ENCODE results near the gene HMGCL. TPM values are rescaled to one million over a fixed set of nuclear protein-coding genes. Genes with fewer than 3 reads are reported as not detected.
A peak's percentile ranks its signal among the peaks of the same experiment; 100 is the strongest.

Gene HMGCL
- polyA plus RNA-seq, 1 donor (not counting 4 experiments of a cell fraction or from before 2014, with no cell fraction given) = 24.1 TPM

DNA sequence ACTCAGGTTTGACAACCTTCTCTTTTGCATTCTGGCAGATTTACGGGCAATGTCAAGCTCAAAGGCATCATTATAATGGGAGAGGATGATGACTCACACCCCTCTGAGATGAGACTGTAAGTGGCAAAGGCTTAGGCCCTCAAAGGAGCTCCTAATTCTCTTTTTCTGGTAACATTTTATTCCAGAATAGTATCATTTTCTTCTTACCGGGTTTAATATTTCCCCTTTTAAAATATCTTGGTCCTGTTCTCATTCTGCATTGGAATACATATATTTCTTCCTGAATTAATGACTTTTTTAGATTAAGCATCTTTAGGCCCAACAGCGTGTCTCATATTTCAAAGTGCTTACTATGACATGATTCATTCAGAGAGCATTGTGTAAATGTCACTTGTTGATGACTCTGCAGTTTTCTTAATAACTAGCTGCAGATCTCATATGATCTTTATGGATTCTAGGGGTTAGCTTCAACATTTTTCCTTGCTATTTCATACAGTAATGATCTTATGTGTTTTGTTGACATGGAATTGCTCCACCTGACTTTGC, 45.3 kb downstream of the HMGCL start:
- H3K4me1 ChIP-seq (ENCODE audit: control insufficient read depth, extremely low read depth, insufficient read depth, low read length) = peaks cover 18% of the 10 kb centered on the region
- no peak overlapping the region for H2AFZ ChIP-seq (ENCODE audit: control insufficient read depth, low read length)
- peak overlapping the region in 2 of 3 experiments; percentile 72 to 76 for H3K4me3 ChIP-seq (ENCODE audit: control insufficient read depth in 2 of 3, extremely low read depth in 1 of 3, insufficient read depth in 2 of 3, low read depth in 1 of 3, low read length in 3 of 3)
- H3K9me3 ChIP-seq (ENCODE audit: control insufficient read depth, low read depth, low read length) = no peaks in the 10 kb centered on the region
- no peak for TF ChIP-seq EZH2 (IDR thresholded peaks at IDR 0.05; ENCODE audit: low read length)
- TF ChIP-seq, protein P1, sequence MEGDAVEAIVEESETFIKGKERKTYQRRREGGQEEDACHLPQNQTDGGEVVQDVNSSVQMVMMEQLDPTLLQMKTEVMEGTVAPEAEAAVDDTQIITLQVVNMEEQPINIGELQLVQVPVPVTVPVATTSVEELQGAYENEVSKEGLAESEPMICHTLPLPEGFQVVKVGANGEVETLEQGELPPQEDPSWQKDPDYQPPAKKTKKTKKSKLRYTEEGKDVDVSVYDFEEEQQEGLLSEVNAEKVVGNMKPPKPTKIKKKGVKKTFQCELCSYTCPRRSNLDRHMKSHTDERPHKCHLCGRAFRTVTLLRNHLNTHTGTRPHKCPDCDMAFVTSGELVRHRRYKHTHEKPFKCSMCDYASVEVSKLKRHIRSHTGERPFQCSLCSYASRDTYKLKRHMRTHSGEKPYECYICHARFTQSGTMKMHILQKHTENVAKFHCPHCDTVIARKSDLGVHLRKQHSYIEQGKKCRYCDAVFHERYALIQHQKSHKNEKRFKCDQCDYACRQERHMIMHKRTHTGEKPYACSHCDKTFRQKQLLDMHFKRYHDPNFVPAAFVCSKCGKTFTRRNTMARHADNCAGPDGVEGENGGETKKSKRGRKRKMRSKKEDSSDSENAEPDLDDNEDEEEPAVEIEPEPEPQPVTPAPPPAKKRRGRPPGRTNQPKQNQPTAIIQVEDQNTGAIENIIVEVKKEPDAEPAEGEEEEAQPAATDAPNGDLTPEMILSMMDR (optimal IDR thresholded peaks at IDR 0.05 in 1 of 3, IDR thresholded peaks at IDR 0.05 in 1 of 3, conservative IDR thresholded peaks at IDR 0.05 in 1 of 3; ENCODE audit: extremely low read depth in 1 of 3, insufficient read depth in 2 of 3, low read length in 3 of 3) = no peak
- peak overlapping the region; percentile 76 for H3K9ac ChIP-seq (ENCODE audit: control insufficient read depth, extremely low read depth, insufficient read depth, low read length)
- FAIRE-seq = no peak
- DNase-seq (ENCODE audit: low read depth, low spot score) = no peak
- H3K36me3 ChIP-seq (ENCODE audit: control insufficient read depth in 2 of 2, extremely low read depth in 1 of 2, insufficient read depth in 2 of 2, low read length in 2 of 2) = peaks cover 2 to 17% of the 10 kb centered on the region in 2 experiments
- peak overlapping the region; percentile 65 for H3K27ac ChIP-seq (ENCODE audit: control insufficient read depth, insufficient read depth, low read length)
- dilution Hi-C loops (cut with MboI; ENCODE audit: extremely low pct_ligation_motif_present, low sequenced_read_pairs) = no loop called here
- H3K9me1 ChIP-seq (ENCODE audit: control insufficient read depth, extremely low read depth, insufficient read depth, low read length) = no peaks in the 10 kb centered on the region
- peaks cover 57% of the 10 kb centered on the region for H3K79me2 ChIP-seq (ENCODE audit: control insufficient read depth, insufficient read depth, low read length)
- peaks cover 4% of the 10 kb centered on the region for H4K20me1 ChIP-seq (ENCODE audit: control insufficient read depth, extremely low read depth, insufficient read depth, low read length)
- H3K4me2 ChIP-seq (ENCODE audit: control insufficient read depth, extremely low read depth, insufficient read depth, low read depth, low read length) = peak overlapping the region; percentile 99
- H3K27me3 ChIP-seq (ENCODE audit: control insufficient read depth, extremely low read depth, insufficient read depth, low read length) = no peaks in the 10 kb centered on the region

DNA sequence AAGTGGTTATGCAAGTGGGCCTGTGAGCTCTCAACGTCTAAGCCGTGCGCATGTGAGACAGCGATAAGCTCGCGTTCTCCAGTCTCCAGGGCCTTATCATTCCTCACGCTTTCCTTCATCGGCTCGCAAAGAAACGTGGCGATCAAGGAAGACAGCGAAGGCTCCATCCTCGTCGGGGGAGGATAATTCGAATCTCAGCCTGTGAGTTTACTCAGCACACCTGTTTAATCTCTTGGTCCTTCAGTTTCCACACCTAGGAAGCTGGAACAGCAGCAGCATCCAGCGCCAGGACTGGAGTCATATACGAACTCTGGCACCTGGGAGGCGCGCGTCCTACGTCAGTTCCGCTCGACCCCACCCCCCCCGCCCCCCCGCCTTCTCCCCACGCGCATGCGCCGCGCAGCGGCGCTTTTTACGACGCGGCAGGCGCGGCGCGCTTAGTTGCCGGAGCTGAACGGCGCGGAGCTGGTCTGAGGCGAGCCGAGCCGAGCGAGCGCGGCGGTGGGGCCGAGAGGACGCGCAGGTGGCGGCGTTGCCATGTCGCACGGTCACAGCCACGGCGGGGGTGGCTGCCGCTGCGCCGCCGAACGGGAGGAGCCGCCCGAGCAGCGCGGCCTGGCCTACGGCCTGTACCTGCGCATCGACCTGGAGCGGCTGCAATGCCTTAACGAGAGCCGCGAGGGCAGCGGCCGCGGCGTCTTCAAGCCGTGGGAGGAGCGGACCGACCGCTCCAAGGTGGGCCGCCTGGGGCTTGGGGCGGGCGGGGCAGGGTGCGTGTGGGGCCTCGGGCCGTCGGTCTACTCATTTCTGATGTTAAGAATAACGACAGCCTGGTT, 47.0 kb downstream of the HMGCL start, which contains the start of gene PITHD1:
Gene PITHD1, plus strand, starts transcription at position 440 of the 836 bp plus-strand sequence. Its CDS starts 98 bp downstream, at position 538.
- Histone ChIP-seq H3K27ac (ENCODE audit: control insufficient read depth, insufficient read depth, low read length) (peak within 1 kb of the TSS; percentile 81), H3K9me1 (ENCODE audit: control insufficient read depth, extremely low read depth, insufficient read depth, low read length) (no peaks in the 10 kb centered on the region), H3K4me2 (ENCODE audit: control insufficient read depth, extremely low read depth, insufficient read depth, low read depth, low read length) (peak within 1 kb of the TSS; percentile 99), H3K9me3 (ENCODE audit: control insufficient read depth, low read depth, low read length) (no peaks in the 10 kb centered on the region), H2AFZ (ENCODE audit: control insufficient read depth, low read length) (peak within 1 kb of the TSS; percentile 77), H3K4me1 (ENCODE audit: control insufficient read depth, extremely low read depth, insufficient read depth, low read length) (peaks cover 18% of the 10 kb centered on the region), H3K4me3 (ENCODE audit: control insufficient read depth in 2 of 3, extremely low read depth in 1 of 3, insufficient read depth in 2 of 3, low read depth in 1 of 3, low read length in 3 of 3) (peak within 1 kb of the TSS; percentile 72 to 79 (median 76)), H3K27me3 (ENCODE audit: control insufficient read depth, extremely low read depth, insufficient read depth, low read length) (no peaks in the 10 kb centered on the region), H4K20me1 (ENCODE audit: control insufficient read depth, extremely low read depth, insufficient read depth, low read length) (peaks cover 4% of the 10 kb centered on the region), H3K9ac (ENCODE audit: control insufficient read depth, extremely low read depth, insufficient read depth, low read length) (peak within 1 kb of the TSS; percentile 76), H3K36me3 (ENCODE audit: control insufficient read depth in 2 of 2, extremely low read depth in 1 of 2, insufficient read depth in 2 of 2, low read length in 2 of 2) (peaks cover 2 to 11% of the 10 kb centered on the region in 2 experiments), H3K79me2 (ENCODE audit: control insufficient read depth, insufficient read depth, low read length) (peaks cover 50% of the 10 kb centered on the region)
- DNase-seq (ENCODE audit: low read depth, low spot score) (peak; percentile 52), FAIRE-seq (peak; percentile 34)
- dilution Hi-C loops (cut with MboI; ENCODE audit: extremely low pct_ligation_motif_present, low sequenced_read_pairs) = no loop called here
- TF ChIP-seq, protein P1 (optimal IDR thresholded peaks at IDR 0.05 in 1 of 3, IDR thresholded peaks at IDR 0.05 in 1 of 3, conservative IDR thresholded peaks at IDR 0.05 in 1 of 3; ENCODE audit: extremely low read depth in 1 of 3, insufficient read depth in 2 of 3, low read length in 3 of 3) = no peak
- no peak for TF ChIP-seq EZH2 (IDR thresholded peaks at IDR 0.05; ENCODE audit: low read length)

All from keratinocyte (primary cell).